Body of pancreas (tissue), 4 donors: ENCODE measurements around the gene CHCHD6. TPM values are rescaled to one million over a fixed set of nuclear protein-coding genes. Genes with fewer than 3 reads are reported as not detected.

Experiments used
- ATAC-seq: fragments of 150-250 bp; one replicate; pipeline ENCODE4 v1.9.1; 2016
- DNase-seq, 4 donors: peaks; one replicate each; pipeline ENCODE4 v3.0.0-alpha.2; 2019
- H3K27ac ChIP-seq, 4 donors: fragments of 200-600 bp; sonication (generic); 1 replicate in 3 of 4; 2 replicates in 1 of 4; pipeline versions ENCODE4 v1.5.1 to v1.6.1; 2016 to 2019; ENCODE audit warnings: mild to moderate bottlenecking in 1 of 4, mixed read lengths in 1 of 4, moderate library complexity in 1 of 4
- H3K27me3 ChIP-seq, 2 donors: fragments of 200-600 bp; sonication (generic); one replicate each; pipeline ENCODE4 v1.6.0; 2016; ENCODE audit warnings: mild to moderate bottlenecking in 1 of 2
- H3K36me3 ChIP-seq, 2 donors: fragments of 200-600 bp; sonication (generic); replicated peaks in 1 of 2; 2 replicates each; pipeline ENCODE4 v1.5.1; 2016; ENCODE audit warnings: low read depth in 2 of 2; ENCODE audit not compliant: insufficient read depth in 1 of 2
- H3K4me1 ChIP-seq: fragments of 200-600 bp; sonication (generic); one replicate; pipeline ENCODE4 v1.6.0; 2016
- H3K4me3 ChIP-seq, 2 donors: fragments of 200-600 bp; sonication (generic); 1 replicate in 1 of 2; 2 replicates in 1 of 2; pipeline ENCODE4 v1.5.1; 2016 to 2019
- H3K9me3 ChIP-seq, 3 donors: fragments of 200-600 bp; sonication (generic); 1 replicate in 2 of 3; 2 replicates in 1 of 3; pipeline ENCODE4 v1.5.1; 2016
- CTCF ChIP-seq, 7 experiments: fragments of 450-650 bp in 4 of 7; fragments of 200-600 bp in 3 of 7; sonication (generic) in 3 of 7; IDR thresholded peaks; one replicate each; pipeline ENCODE4 v1.5.1; 2016 to 2019; ENCODE audit warnings: antibody characterized with exemption in 7 of 7
- POLR2A ChIP-seq, 3 donors: fragments of 450-650 bp; IDR thresholded peaks; one replicate each; pipeline ENCODE4 v1.6.1; 2016; ENCODE audit warnings: antibody characterized with exemption in 3 of 3, mild to moderate bottlenecking in 2 of 3
- WGBS, 2 donors: methylation state at CpG; one replicate each; pipeline ENCODE4 v1.1.5; 2017; 5-methylcytosine and 5-hydroxymethylcytosine counted together
- intact Hi-C: fragments of 100-400 bp; cut with DNase I; formaldehyde crosslinking; loops from one replicate; pipeline ENCODE4 v1.15.1; 2023
- total RNA-seq, 2 donors: library from RNA; depleted of rRNA; stranded (reverse); fragments of >200 nt; gene quantifications; one replicate each; pipeline ENCODE4 v1.1.0, GENCODE V29; 2016

CHCHD6 gene
- total RNA-seq, 2 donors from 2014 or later = 0.66 to 10.9 TPM

GRCh38 chr3:126656371-126657134 lies 47.5 kb upstream of the CHCHD6 start:
- DNase-seq (no peak), ATAC-seq (no peak)
- H3K27ac ChIP-seq = no peak overlapping the region
- H3K27me3 ChIP-seq = no peaks in the 10 kb centered on the region
- peaks cover 9% of the 10 kb centered on the region for H3K4me1 ChIP-seq
- TF ChIP-seq POLR2A (IDR thresholded peaks at IDR 0.05) (no peak), CTCF (IDR thresholded peaks at IDR 0.05) (no peak)
- WGBS, 2 donors = 75 to 85% methylated on average over 8 of the region's 8 CpGs
- no peaks in the 10 kb centered on the region for H3K9me3 ChIP-seq
- H3K4me3 ChIP-seq = no peak overlapping the region
- H3K36me3 ChIP-seq = no peaks in the 10 kb centered on the region
- intact Hi-C loops = no loop called here

- no peak overlapping the region for H3K4me3 ChIP-seq
- H3K36me3 ChIP-seq = no peaks in the 10 kb centered on the region
- H3K27me3 ChIP-seq = no peaks in the 10 kb centered on the region
- H3K27ac ChIP-seq = no peak overlapping the region
- DNase-seq = no peak
- H3K9me3 ChIP-seq = no peaks in the 10 kb centered on the region
- ATAC-seq = no peak
- 68 to 83% methylated on average over 2 of the region's 2 CpGs for WGBS, 2 donors
- no peak for TF ChIP-seq CTCF (IDR thresholded peaks at IDR 0.05)
- TF ChIP-seq POLR2A (IDR thresholded peaks at IDR 0.05) = no peak
- H3K4me1 ChIP-seq = peaks cover 9% of the 10 kb centered on the region
- intact Hi-C loops = no loop called here
Measured at GRCh38 chr3:126657901-126658300, 46.1 kb upstream of the CHCHD6 start.

GRCh38 chr3:126658584-126658983 lies 45.5 kb upstream of the CHCHD6 start:
- intact Hi-C loops = no loop called here
- Histone ChIP-seq H3K4me3 (no peak overlapping the region), H3K4me1 (peaks cover 6% of the 10 kb centered on the region), H3K27ac (no peak overlapping the region), H3K36me3 (no peaks in the 10 kb centered on the region), H3K27me3 (no peaks in the 10 kb centered on the region), H3K9me3 (no peaks in the 10 kb centered on the region)
- ATAC-seq (no peak), DNase-seq (no peak)
- 90 to 96% methylated on average over 3 of the region's 3 CpGs for WGBS, 2 donors
- TF ChIP-seq POLR2A (IDR thresholded peaks at IDR 0.05) = no peak
- no peak for TF ChIP-seq CTCF (IDR thresholded peaks at IDR 0.05)

- WGBS, 2 donors = 34 to 36% methylated on average over 17 to 19 of the region's 19 CpGs
- TF ChIP-seq POLR2A (IDR thresholded peaks at IDR 0.05) = no peak
- no peak for TF ChIP-seq CTCF (IDR thresholded peaks at IDR 0.05)
- Histone ChIP-seq H3K27me3 (no peaks in the 10 kb centered on the region), H3K4me3 (no peak overlapping the region), H3K9me3 (no peaks in the 10 kb centered on the region), H3K27ac (no peak overlapping the region), H3K4me1 (peaks cover 4% of the 10 kb centered on the region), H3K36me3 (no peaks in the 10 kb centered on the region)
- no peak for ATAC-seq
- DNase-seq = no peak
- intact Hi-C loops = no loop called here
Measured at GRCh38 chr3:126659915-126660886, 43.8 kb upstream of the CHCHD6 start.
